ENCODE results near the gene SRSF12. TPM values are rescaled to one million over a fixed set of nuclear protein-coding genes. Genes with fewer than 3 reads are reported as not detected.
A peak's percentile ranks its signal among the peaks of the same experiment; 100 is the strongest.

Gene SRSF12
- total and polyA plus RNA-seq, 2 experiments from 2014 or later = 5.6 to 5.7 TPM

- peak overlapping the region; percentile 49 for H3K27ac ChIP-seq
- no peaks in the 10 kb centered on the region for H3K27me3 ChIP-seq
- H2AFZ ChIP-seq = no peak overlapping the region
- no peaks in the 10 kb centered on the region for H4K20me1 ChIP-seq (ENCODE audit: insufficient read depth, poor library complexity, severe bottlenecking)
- H3K4me2 ChIP-seq = peak overlapping the region; percentile 42
- no peaks in the 10 kb centered on the region for H3K79me2 ChIP-seq
- DNase-seq (ENCODE audit: low spot score) = peak; percentile 31
- no peaks in the 10 kb centered on the region for H3K9me2 ChIP-seq (replicated peaks; ENCODE audit: insufficient read depth)
- H3K9me3 ChIP-seq (ENCODE audit: low read depth) = no peaks in the 10 kb centered on the region
- no peaks in the 10 kb centered on the region for H3K36me3 ChIP-seq (replicated peaks; ENCODE audit: insufficient read depth, low read depth)
- TF ChIP-seq EZH2 (IDR thresholded peaks at IDR 0.05; ENCODE audit: borderline replicate concordance) (no peak), CTCF (IDR thresholded peaks at IDR 0.05; ENCODE audit: poor library complexity) (no peak), EZH2phosphoT487 (IDR thresholded peaks at IDR 0.05; ENCODE audit: low read depth, severe bottlenecking, unreplicated experiment) (no peak)
- no peak overlapping the region for H3K4me3 ChIP-seq
- H3K4me1 ChIP-seq (ENCODE audit: insufficient read depth) = peaks cover 27% of the 10 kb centered on the region
Observed at GRCh38 chr6:89071036-89071435, 46.8 kb downstream of the SRSF12 start.

GRCh38 chr6:89069536-89070163, 48.2 kb downstream of the SRSF12 start:
- H3K36me3 ChIP-seq (replicated peaks; ENCODE audit: insufficient read depth, low read depth) = no peaks in the 10 kb centered on the region
- no peaks in the 10 kb centered on the region for H4K20me1 ChIP-seq (ENCODE audit: insufficient read depth, poor library complexity, severe bottlenecking)
- no peak overlapping the region for H3K4me3 ChIP-seq
- no peaks in the 10 kb centered on the region for H3K9me2 ChIP-seq (replicated peaks; ENCODE audit: insufficient read depth)
- no peaks in the 10 kb centered on the region for H3K79me2 ChIP-seq
- H3K27me3 ChIP-seq = no peaks in the 10 kb centered on the region
- H3K4me2 ChIP-seq = no peak overlapping the region
- H3K27ac ChIP-seq = no peak overlapping the region
- TF ChIP-seq EZH2phosphoT487 (IDR thresholded peaks at IDR 0.05; ENCODE audit: low read depth, severe bottlenecking, unreplicated experiment) = no peak
- no peak for TF ChIP-seq CTCF (IDR thresholded peaks at IDR 0.05; ENCODE audit: poor library complexity)
- TF ChIP-seq EZH2 (IDR thresholded peaks at IDR 0.05; ENCODE audit: borderline replicate concordance) = no peak
- no peak overlapping the region for H2AFZ ChIP-seq
- WGBS (ENCODE audit: low lambda C conversion rate, missing lambda C conversion rate) = 87% methylated on average over 9 of the region's 10 CpGs
- H3K4me1 ChIP-seq (ENCODE audit: insufficient read depth) = peaks cover 27% of the 10 kb centered on the region
- no peak for DNase-seq (ENCODE audit: low spot score)
- H3K9me3 ChIP-seq (ENCODE audit: low read depth) = no peaks in the 10 kb centered on the region

GRCh38 chr6:89068695-89069094, 49.2 kb downstream of the SRSF12 start:
- WGBS (ENCODE audit: low lambda C conversion rate, missing lambda C conversion rate) = 89% methylated on average over 1 of the region's 1 CpG
- Histone ChIP-seq H3K4me1 (ENCODE audit: insufficient read depth) (peaks cover 27% of the 10 kb centered on the region), H3K36me3 (replicated peaks; ENCODE audit: insufficient read depth, low read depth) (no peaks in the 10 kb centered on the region), H2AFZ (no peak overlapping the region), H3K27ac (no peak overlapping the region), H3K27me3 (no peaks in the 10 kb centered on the region), H3K4me2 (no peak overlapping the region), H4K20me1 (ENCODE audit: insufficient read depth, poor library complexity, severe bottlenecking) (no peaks in the 10 kb centered on the region), H3K79me2 (no peaks in the 10 kb centered on the region), H3K9me3 (ENCODE audit: low read depth) (no peaks in the 10 kb centered on the region), H3K4me3 (no peak overlapping the region), H3K9me2 (replicated peaks; ENCODE audit: insufficient read depth) (no peaks in the 10 kb centered on the region)
- TF ChIP-seq EZH2phosphoT487 (IDR thresholded peaks at IDR 0.05; ENCODE audit: low read depth, severe bottlenecking, unreplicated experiment) = no peak
- no peak for TF ChIP-seq CTCF (IDR thresholded peaks at IDR 0.05; ENCODE audit: poor library complexity)
- TF ChIP-seq EZH2 (IDR thresholded peaks at IDR 0.05; ENCODE audit: borderline replicate concordance) = no peak
- no peak for DNase-seq (ENCODE audit: low spot score)

GRCh38 chr6:89067796-89068195, 50.1 kb downstream of the SRSF12 start:
- Histone ChIP-seq H3K27me3 (no peaks in the 10 kb centered on the region), H3K79me2 (no peaks in the 10 kb centered on the region), H4K20me1 (ENCODE audit: insufficient read depth, poor library complexity, severe bottlenecking) (no peaks in the 10 kb centered on the region), H3K4me1 (ENCODE audit: insufficient read depth) (peaks cover 25% of the 10 kb centered on the region), H2AFZ (no peak overlapping the region), H3K27ac (no peak overlapping the region), H3K4me3 (no peak overlapping the region), H3K4me2 (no peak overlapping the region), H3K9me3 (ENCODE audit: low read depth) (no peaks in the 10 kb centered on the region), H3K9me2 (replicated peaks; ENCODE audit: insufficient read depth) (no peaks in the 10 kb centered on the region), H3K36me3 (replicated peaks; ENCODE audit: insufficient read depth, low read depth) (no peaks in the 10 kb centered on the region)
- no peak for DNase-seq (ENCODE audit: low spot score)
- TF ChIP-seq CTCF (IDR thresholded peaks at IDR 0.05; ENCODE audit: poor library complexity) = no peak
- TF ChIP-seq EZH2 (IDR thresholded peaks at IDR 0.05; ENCODE audit: borderline replicate concordance) = no peak
- TF ChIP-seq EZH2phosphoT487 (IDR thresholded peaks at IDR 0.05; ENCODE audit: low read depth, severe bottlenecking, unreplicated experiment) = no peak
